Stimulated activated CD4-positive, alpha-beta T cell treated with anti-CD3 and anti-CD28 coated beads, Interleukin-12 subunit alpha, Interleukin-12 subunit beta, amount 100 ng/mL, for 4 hours (primary cell): Measurements from ENCODE around the gene ADCK1.

ENCODE experiments used
- DNase-seq: peaks from one replicate; pipeline ENCODE4 v3.0.0-alpha.2; 2020

ADCK1 gene

DNA sequence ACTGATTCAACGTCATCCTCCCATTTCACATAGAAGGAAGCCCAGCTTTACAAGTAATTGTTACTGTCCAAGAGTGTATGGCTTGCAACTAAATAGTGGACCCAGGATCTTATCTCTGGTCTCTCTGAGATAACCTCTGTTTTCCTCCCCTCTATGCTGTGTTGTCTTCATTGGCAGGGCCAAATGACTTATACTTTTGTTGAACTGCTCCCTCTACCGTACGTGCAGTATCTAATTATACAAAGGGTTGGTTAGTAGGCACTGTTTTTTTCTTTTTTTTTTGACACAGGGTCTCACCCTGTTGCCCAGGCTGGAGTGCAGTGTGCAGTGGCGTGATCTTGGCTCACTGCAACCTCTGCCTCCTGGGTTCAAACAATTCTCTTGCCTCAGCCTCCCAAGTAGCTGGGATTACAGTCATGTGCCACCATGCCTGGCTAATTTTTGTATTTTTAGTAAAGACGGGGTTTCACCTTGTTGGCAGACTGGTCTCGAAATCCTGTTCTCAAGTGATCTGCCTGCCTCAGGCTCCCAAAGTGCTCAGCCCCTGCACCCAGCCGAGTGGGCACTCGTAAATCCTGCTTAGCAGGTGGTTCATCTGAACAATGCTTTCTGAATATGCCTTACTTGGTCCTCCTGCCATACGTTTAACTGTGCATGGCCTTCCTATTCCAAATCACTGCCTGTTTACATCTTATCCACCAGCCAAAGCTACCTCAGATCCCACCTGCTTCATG, 162.1 kb downstream of the ADCK1 start:
- no peak for DNase-seq

DNA sequence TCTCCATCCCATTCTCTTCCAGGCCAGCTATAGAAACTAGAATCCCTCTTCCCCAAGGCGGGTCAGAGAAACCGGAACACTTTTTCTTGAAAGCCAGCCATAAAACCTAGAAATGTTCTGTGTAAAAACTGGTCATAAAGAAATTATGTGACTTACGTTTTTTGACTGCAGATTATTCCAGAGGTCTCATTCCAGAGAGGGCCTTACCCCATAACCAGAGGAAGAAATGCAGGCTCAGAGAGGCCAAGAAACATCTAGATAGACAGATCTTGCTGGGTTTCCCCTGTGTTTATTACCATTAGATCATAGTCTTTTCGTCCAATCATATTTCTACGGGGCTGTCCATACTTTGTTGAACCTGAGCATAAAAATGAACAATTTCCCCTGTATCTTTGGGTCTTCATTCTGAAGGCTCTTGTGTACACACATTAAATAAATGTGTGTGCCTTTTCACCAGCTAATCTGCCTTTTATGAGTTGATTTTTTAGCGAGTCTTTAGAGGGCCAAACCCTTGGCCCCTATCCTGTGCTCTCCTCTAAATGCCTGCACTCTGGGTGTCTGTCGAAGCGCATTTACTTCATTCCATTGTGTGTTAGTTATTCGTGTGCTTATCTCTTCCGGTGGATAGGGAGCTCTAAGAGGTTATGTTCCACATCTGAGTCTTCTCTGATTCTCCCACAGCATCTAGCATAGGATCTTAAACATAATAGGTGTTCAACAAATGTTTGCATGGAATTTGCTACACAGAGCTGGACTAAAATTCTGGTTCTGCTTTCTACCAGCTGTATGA, 163.0 kb downstream of the ADCK1 start:
- DNase-seq, result no peak

DNA sequence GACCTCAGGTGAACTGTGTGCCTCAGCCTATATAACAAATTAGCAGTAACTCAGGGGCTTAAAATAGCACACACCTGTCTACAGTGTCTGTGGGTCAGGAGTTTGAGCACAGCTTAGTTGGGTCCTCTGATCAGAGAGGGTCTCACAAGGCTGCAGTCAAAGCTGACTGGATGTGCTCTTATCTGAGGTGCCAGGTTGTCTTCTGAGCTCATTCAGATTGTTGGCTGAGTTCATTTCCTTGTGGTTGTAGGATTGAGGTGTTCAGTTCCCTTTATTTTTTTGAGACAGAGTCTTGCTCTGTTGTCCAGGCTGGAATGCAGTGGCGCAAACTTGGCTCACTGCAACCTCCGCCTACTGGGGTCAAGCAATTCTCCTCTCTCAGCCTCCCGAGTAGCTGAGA, 164.7 kb downstream of the ADCK1 start:
- DNase-seq, result no peak

DNA sequence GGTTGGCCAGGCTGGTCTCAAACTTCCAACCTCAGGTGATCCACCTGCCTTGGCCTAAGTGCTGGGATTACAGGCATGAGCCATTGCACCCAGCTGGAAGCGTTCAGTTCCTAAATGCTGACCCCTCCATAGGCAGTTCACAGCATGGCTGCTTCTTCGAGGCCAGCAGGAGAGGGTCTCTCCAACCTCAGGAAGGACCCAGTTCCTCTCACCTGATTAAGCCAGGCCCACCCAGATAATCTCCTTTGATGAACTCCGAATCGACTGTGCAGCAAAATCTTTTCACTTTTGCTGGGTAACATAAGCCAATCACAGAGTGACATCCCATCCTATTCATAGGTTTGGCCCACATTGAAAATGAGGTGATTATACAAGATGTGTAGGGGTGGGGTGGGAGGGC, 165.1 kb downstream of the ADCK1 start:
- DNase-seq, result no peak

DNA sequence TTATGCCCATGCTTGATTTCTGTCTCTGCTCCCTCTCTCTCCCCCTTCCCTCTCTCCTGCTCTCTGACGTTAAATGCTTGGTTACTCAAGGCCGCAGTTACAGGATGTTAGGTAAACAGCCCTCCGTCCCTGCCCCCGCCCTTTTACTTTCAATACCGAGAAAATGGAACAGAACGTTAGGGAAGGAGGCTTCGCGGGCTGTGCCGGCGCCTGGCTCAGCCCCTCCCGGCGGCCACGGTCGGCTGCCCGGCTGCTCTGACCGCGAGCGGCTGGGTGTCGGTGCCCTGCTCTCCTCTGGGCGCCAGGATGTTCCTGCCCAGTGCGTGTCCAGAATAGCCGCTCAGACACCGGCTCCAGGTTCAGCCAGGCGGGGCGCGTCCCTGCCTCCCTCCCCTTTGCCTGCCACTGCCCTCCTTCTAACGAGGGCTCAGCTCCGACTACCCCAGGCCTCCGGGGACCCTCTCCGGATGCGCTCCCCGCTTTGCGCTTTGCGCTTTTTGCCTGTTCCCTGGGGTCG, 166.1 kb downstream of the ADCK1 start:
- no peak for DNase-seq

DNA sequence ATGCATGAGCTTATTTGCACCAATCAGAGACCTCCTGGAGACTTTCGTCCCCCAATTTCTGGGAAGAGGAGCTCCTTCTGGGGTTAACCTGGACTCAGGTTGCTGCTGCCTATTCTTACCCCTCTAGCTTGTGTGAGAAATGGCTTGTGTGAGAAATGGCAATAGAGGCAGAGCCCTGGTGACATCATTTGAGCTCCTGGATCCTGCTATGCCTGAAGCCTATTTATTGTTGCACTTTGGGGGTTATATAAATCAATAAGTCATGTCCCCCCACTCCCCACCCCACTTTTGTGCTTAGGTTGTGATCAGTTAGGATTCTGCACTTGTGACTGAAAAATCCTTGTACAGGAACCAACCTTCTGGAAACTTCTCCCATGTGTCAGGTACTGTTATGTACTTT, 167.2 kb downstream of the ADCK1 start:
- no peak for DNase-seq

DNA sequence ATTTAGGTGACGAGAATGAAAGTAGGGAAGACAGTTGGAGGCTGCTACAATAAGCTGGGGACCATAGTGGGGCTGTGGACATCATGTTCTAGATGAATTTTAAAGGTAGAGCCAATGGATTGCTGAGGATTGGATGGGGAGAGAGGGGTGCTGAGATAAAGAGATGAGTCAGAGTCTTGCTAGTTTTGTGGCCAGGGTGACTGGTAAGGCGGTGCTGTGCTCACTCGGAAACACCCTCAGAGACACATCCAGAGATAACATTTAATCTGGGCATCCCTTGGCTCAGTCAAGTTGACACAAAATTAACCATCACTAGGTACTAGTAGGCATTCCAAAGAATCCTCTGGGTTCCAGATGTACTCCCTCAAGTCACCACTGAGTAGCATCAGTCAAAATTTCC, 170.7 kb downstream of the ADCK1 start:
- DNase-seq, result no peak

DNA sequence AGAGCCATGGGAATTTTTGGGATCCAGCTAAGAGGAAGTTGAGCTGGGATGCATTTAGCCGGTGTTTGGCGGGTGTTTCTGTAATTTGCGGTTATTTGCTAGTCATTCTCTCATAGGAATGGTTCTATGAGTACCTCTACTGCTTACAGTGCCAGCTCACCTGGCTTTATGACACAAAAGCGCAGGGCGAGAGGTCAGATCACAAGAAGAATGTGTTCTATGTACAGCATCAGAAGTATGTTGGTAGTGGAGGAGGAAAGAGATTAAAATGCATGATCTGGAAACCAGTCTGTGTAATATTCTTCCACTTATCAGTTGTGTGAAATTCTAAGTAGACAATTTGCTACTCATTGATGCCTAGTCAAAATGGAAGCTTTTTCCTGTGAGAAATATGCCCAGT, 173.3 kb downstream of the ADCK1 start:
- DNase-seq, result no peak

DNA sequence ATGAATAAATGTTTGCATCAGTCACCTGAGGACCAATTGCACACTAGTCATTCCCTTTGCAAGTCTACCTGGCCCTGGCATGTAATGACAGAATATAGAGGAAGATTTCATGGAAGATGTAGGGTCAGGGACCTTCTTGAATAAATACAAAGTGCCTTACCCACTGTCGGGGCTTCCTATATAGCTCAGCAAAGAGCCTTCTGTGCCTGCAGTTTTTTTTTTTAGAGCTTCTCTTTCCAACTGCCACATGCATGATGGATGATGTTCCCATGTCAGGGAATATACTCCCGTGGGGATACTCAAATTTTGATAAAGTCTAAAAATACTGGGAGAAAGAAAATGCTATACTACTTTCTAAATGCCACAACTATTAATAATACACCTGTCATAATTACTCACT, 176.7 kb downstream of the ADCK1 start:
- no peak for DNase-seq

DNA sequence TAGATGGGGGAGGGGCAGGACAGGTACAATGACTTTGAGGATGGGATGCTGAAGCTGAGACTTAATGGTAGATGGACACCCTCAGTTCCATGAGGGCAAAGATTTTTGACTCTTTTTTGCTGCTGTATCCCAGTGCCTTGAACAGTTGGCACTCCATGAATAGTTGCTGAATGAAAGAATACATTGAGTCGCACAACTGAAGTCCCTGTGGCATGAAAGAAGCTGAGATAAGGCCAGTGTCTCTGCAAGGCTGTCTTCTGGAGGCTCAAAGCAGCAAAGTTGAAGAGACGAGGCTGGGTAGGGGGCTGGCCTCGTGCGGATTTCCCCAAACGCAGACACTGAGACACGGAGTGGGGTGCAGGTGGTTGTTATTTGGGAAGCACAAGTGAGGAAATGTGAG, 179.3 kb downstream of the ADCK1 start:
- DNase-seq, result no peak

DNA sequence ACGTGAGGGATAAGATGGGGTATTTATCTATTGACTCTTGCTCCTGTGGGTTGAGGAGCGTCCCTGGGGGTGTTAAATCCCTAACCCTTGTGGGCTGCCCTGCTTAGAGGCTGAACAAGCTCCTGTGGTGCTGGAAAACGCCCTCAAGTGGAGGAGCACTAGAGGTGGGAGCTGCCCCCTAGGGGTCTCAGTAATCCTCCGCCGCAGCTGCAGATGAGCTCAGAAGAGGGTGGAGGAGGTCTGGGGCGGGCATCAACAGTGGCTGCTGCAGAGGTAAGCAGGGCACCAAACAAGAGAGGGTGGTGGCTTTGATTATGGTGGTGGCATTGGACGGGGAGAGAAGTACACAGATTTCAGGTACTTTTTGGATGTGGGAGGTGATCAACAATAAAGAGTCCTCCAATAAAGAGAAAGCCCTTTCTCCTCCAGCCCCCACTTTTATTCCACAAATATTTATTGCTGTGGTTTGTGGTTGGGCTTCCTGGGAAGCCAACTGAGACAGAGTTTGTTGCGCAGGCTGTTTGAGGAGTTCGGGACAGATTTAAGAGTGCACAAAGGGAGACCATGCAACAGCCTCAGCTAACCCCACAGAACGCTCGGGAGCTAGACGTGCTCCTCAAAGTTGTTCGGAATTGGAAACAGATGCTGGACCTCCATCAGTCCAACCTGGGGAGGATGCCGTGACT, 179.9 kb downstream of the ADCK1 start:
- DNase-seq, result no peak

DNA sequence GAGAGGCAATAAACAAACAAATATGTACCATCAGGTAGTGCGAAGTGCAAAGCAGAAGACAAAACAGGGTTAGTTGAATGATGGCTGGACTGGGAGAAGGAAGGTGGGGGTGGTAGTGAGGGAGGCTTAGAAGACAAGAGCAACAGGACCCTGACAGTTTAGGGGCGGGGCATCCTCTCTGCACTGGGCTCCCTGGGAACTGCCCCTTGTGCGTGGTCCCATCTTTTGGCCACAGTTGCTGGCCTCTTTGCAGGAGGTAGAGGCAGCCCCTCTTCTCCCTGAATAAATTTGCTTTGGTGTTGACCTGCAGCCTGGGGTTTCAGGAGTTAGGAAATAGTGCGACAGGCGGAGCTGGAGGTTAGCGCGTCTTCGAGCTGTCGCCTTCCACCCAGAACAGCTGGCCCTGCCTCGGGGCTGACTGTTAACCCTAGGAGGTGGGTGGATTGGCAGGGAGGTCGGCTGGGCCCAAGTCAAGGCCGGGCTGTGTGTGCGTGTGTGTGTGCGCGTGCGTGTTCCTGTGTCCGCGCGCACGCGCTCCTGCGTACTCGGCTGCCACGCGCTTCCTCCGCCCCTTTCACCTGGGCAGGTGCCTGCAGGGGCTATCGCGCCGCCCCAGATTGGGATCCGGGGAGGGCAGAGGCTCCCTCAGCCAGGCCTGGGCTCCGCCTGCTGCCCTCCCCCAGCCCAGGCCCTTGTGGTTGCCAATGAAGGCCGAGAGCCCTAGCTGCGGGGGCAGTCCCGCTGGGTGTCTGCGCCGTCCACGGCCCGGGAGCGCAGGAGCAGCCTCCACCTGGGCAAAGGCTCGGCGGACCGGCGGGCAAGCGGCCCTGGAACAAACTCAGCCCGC, 180.8 kb downstream of the ADCK1 start:
- no peak for DNase-seq
